Suprapubic skin (tissue), 4 donors: ENCODE measurements around the gene GRSF1. TPM values are rescaled to one million over a fixed set of nuclear protein-coding genes. Genes with fewer than 3 reads are reported as not detected.

Source experiments
- DNase-seq, 2 donors: peaks; one replicate each; pipeline ENCODE4 v3.0.0-alpha.2; 2019; ENCODE audit warnings: low spot score in 2 of 2
- H3K27ac ChIP-seq: fragments of 200-600 bp; sonication (generic); one replicate; pipeline ENCODE4 v1.5.1; 2019
- H3K27me3 ChIP-seq: fragments of 200-600 bp; sonication (generic); one replicate; pipeline ENCODE4 v1.5.1; 2019
- H3K36me3 ChIP-seq: fragments of 200-600 bp; sonication (generic); one replicate; pipeline ENCODE4 v1.5.1; 2019
- H3K4me1 ChIP-seq: fragments of 200-600 bp; sonication (generic); one replicate; pipeline ENCODE4 v1.5.1; 2019
- H3K4me3 ChIP-seq: fragments of 200-600 bp; sonication (generic); one replicate; pipeline ENCODE4 v1.5.1; 2019; ENCODE audit warnings: mild to moderate bottlenecking
- H3K9me3 ChIP-seq: fragments of 200-600 bp; sonication (generic); one replicate; pipeline ENCODE4 v1.5.1; 2019
- CTCF ChIP-seq, 2 donors: fragments of 200-600 bp in 1 of 2; fragments of 450-650 bp in 1 of 2; sonication (generic) in 1 of 2; IDR thresholded peaks; one replicate each; pipeline ENCODE4 v1.5.1; 2016 to 2019; ENCODE audit warnings: antibody characterized with exemption in 2 of 2, mild to moderate bottlenecking in 1 of 2, moderate library complexity in 1 of 2
- EP300 ChIP-seq: sonication (generic); formaldehyde crosslinking; IDR thresholded peaks from one replicate; pipeline ENCODE4 v1.6.1; 2017; ENCODE audit warnings: antibody characterized with exemption
- POLR2A ChIP-seq, 2 donors: fragments of 450-650 bp; IDR thresholded peaks; one replicate each; pipeline ENCODE4 v1.6.1; 2017; ENCODE audit warnings: antibody characterized with exemption in 2 of 2, mild to moderate bottlenecking in 2 of 2, moderate library complexity in 2 of 2
- POLR2AphosphoS5 ChIP-seq, 3 donors: sonication (generic); formaldehyde crosslinking; IDR thresholded peaks; one replicate each; pipeline ENCODE4 v1.6.1; 2017; ENCODE audit warnings: antibody characterized with exemption in 3 of 3
- WGBS: methylation state at CpG from one replicate; pipeline ENCODE4 v1.1.5; 2018; 5-methylcytosine and 5-hydroxymethylcytosine counted together
- total RNA-seq, 4 donors: library from RNA; depleted of rRNA; stranded (reverse); fragments of >200 nt; gene quantifications; one replicate each; pipeline ENCODE4 v1.1.0, GENCODE V29; 2016

Gene GRSF1
- total RNA-seq, 4 donors from 2014 or later: 37.5 to 54.2 (median 46.7) TPM

GRCh38 chr4:70829015-70829414, 10.7 kb downstream of the GRSF1 start:
- Histone ChIP-seq H3K4me3 (no peak overlapping the region), H3K27me3 (no peaks in the 10 kb centered on the region), H3K9me3 (no peaks in the 10 kb centered on the region), H3K27ac (no peak overlapping the region), H3K36me3 (peaks cover 96% of the 10 kb centered on the region), H3K4me1 (no peaks in the 10 kb centered on the region)
- TF ChIP-seq POLR2A (IDR thresholded peaks at IDR 0.05) (no peak), POLR2AphosphoS5 (IDR thresholded peaks at IDR 0.05) (no peak), EP300 (no peak), CTCF (IDR thresholded peaks at IDR 0.05) (no peak)
- 98% methylated on average over 3 of the region's 3 CpGs for WGBS
- DNase-seq: no peak

GRCh38 chr4:70818921-70819320, 20.8 kb downstream of the GRSF1 start:
- DNase-seq: no peak
- Histone ChIP-seq H3K9me3 (no peaks in the 10 kb centered on the region), H3K36me3 (peaks cover 41% of the 10 kb centered on the region), H3K4me1 (no peaks in the 10 kb centered on the region), H3K27ac (no peak overlapping the region), H3K27me3 (no peaks in the 10 kb centered on the region), H3K4me3 (no peak overlapping the region)
- TF ChIP-seq POLR2AphosphoS5 (IDR thresholded peaks at IDR 0.05): no peak
- 83% methylated on average over 3 of the region's 3 CpGs for WGBS

- no peak for DNase-seq
- H3K9me3 ChIP-seq: no peaks in the 10 kb centered on the region
- no peak overlapping the region for H3K27ac ChIP-seq
- H3K4me3 ChIP-seq: no peak overlapping the region
- no peaks in the 10 kb centered on the region for H3K4me1 ChIP-seq
- H3K27me3 ChIP-seq: no peaks in the 10 kb centered on the region
- peaks cover 35% of the 10 kb centered on the region for H3K36me3 ChIP-seq
- TF ChIP-seq POLR2AphosphoS5 (IDR thresholded peaks at IDR 0.05) (no peak), EP300 (no peak), POLR2A (IDR thresholded peaks at IDR 0.05) (no peak), CTCF (IDR thresholded peaks at IDR 0.05) (no peak)
- WGBS: 73% methylated on average over 5 of the region's 5 CpGs
Observed at GRCh38 chr4:70818173-70818855, 21.4 kb downstream of the GRSF1 start.

GRCh38 chr4:70816894-70817293, 22.8 kb downstream of the GRSF1 start:
- WGBS: 48% methylated on average over 2 of the region's 2 CpGs
- no peak overlapping the region for H3K27ac ChIP-seq

GRCh38 chr4:70815370-70815769, 24.3 kb downstream of the GRSF1 start:
- Histone ChIP-seq H3K4me1 (no peaks in the 10 kb centered on the region), H3K4me3 (no peak overlapping the region), H3K27me3 (no peaks in the 10 kb centered on the region), H3K36me3 (peaks cover 9% of the 10 kb centered on the region), H3K27ac (no peak overlapping the region), H3K9me3 (no peaks in the 10 kb centered on the region)
- 77% methylated on average over 1 of the region's 1 CpG for WGBS
- no peak for TF ChIP-seq POLR2A (IDR thresholded peaks at IDR 0.05)
- no peak for DNase-seq

More at GRCh38 chr4:70816894-70817293, 22.8 kb downstream of the GRSF1 start:
- H3K9me3 ChIP-seq: no peaks in the 10 kb centered on the region
- peaks cover 21% of the 10 kb centered on the region for H3K36me3 ChIP-seq
- TF ChIP-seq POLR2A (IDR thresholded peaks at IDR 0.05): no peak
- no peak for TF ChIP-seq CTCF (IDR thresholded peaks at IDR 0.05)
- no peak for TF ChIP-seq POLR2AphosphoS5 (IDR thresholded peaks at IDR 0.05)
- no peak for TF ChIP-seq EP300
- DNase-seq: no peak
- no peak overlapping the region for H3K4me3 ChIP-seq
- no peaks in the 10 kb centered on the region for H3K27me3 ChIP-seq
- no peaks in the 10 kb centered on the region for H3K4me1 ChIP-seq

GRCh38 chr4:70808151-70808550, 31.5 kb downstream of the GRSF1 start:
- H3K4me1 ChIP-seq: no peaks in the 10 kb centered on the region
- no peak for TF ChIP-seq POLR2A (IDR thresholded peaks at IDR 0.05)
- TF ChIP-seq EP300: no peak
- TF ChIP-seq CTCF (IDR thresholded peaks at IDR 0.05): no peak
- no peak for TF ChIP-seq POLR2AphosphoS5 (IDR thresholded peaks at IDR 0.05)
- 89% methylated on average over 1 of the region's 1 CpG for WGBS
- H3K27me3 ChIP-seq: no peaks in the 10 kb centered on the region
- H3K4me3 ChIP-seq: no peak overlapping the region
- H3K9me3 ChIP-seq: no peaks in the 10 kb centered on the region
- no peak for DNase-seq
- H3K36me3 ChIP-seq: peaks cover 34% of the 10 kb centered on the region
- H3K27ac ChIP-seq: no peak overlapping the region
